H1 (cell line): ENCODE data around the gene GPM6B.

Experiments
- POU5F1 ChIP-seq: IDR thresholded peaks from 2 replicates; pipeline ENCODE4 v1.6.1; 2011; ENCODE audit warnings: low read depth, mild to moderate bottlenecking, low read length, moderate library complexity
- RFX5 ChIP-seq: IDR thresholded peaks from 2 replicates; pipeline ENCODE4 v1.6.1; 2011; ENCODE audit warnings: low read depth, low read length, improper control_type of control experiment, borderline replicate concordance
- TF ChIP-seq, protein P1 (sequence below), 3 experiments: IDR thresholded peaks; 1 replicate in 2 of 3; 2 replicates in 1 of 3; pipeline versions ENCODE4 v1.5.1 to v1.6.1; 2011; ENCODE audit warnings: low read length in 3 of 3, mild to moderate bottlenecking in 3 of 3, inconsistent platforms in 2 of 3, low read depth in 1 of 3, moderate library complexity in 1 of 3; ENCODE audit not compliant: insufficient read depth in 1 of 3; ENCODE audit errors: control extremely low read depth in 1 of 3

DNA sequence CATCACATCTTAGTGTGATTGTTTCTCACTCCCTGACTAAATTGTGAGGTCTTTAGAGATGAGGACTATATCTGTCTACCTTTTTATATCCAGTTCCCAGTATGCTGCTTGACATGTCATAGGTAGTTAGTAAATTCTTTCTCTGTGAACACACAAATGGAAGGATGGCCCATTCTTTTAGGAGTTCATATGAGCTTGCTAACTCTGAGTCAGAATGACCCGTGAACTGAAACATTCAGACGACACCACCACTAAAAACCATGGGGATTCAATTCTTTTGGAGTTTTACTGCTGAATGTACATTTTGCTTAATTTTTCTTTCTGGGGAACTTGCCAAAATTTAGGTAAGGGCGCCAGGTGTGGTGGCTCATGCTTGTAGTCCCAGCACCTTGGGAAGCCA is 68.4 kb downstream of the GPM6B start:
- TF ChIP-seq RFX5 (no peak), POU5F1 (no peak)
- TF ChIP-seq, protein P1, sequence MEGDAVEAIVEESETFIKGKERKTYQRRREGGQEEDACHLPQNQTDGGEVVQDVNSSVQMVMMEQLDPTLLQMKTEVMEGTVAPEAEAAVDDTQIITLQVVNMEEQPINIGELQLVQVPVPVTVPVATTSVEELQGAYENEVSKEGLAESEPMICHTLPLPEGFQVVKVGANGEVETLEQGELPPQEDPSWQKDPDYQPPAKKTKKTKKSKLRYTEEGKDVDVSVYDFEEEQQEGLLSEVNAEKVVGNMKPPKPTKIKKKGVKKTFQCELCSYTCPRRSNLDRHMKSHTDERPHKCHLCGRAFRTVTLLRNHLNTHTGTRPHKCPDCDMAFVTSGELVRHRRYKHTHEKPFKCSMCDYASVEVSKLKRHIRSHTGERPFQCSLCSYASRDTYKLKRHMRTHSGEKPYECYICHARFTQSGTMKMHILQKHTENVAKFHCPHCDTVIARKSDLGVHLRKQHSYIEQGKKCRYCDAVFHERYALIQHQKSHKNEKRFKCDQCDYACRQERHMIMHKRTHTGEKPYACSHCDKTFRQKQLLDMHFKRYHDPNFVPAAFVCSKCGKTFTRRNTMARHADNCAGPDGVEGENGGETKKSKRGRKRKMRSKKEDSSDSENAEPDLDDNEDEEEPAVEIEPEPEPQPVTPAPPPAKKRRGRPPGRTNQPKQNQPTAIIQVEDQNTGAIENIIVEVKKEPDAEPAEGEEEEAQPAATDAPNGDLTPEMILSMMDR (IDR thresholded peaks at IDR 0.05; ENCODE audit: control extremely low read depth in 1 of 3, insufficient read depth in 1 of 3, low read depth in 1 of 3, low read length in 3 of 3), result no peak
